ENCODE measurements around the gene ZSCAN2.

DNA sequence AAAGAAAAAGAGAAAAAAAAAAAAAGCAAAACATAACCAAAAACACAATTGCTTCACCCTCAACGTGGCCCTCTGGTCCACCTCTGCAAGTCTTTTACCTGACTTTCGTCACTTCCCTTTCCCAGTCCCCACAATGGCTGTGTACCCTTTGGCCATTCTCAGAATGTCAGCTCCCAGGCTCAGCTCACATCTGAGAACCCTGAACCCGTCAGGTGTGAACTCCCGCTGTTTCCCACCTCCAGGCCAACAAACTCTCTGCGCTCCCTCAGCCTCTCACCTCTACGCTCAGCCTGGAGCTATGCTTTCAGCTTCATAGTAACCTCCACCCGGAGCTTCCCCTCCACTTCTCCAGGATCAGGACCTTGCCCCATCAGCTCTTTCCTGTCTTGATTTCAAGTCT, 23.6 kb downstream of the ZSCAN2 start:
- TF ChIP-seq, protein P1, sequence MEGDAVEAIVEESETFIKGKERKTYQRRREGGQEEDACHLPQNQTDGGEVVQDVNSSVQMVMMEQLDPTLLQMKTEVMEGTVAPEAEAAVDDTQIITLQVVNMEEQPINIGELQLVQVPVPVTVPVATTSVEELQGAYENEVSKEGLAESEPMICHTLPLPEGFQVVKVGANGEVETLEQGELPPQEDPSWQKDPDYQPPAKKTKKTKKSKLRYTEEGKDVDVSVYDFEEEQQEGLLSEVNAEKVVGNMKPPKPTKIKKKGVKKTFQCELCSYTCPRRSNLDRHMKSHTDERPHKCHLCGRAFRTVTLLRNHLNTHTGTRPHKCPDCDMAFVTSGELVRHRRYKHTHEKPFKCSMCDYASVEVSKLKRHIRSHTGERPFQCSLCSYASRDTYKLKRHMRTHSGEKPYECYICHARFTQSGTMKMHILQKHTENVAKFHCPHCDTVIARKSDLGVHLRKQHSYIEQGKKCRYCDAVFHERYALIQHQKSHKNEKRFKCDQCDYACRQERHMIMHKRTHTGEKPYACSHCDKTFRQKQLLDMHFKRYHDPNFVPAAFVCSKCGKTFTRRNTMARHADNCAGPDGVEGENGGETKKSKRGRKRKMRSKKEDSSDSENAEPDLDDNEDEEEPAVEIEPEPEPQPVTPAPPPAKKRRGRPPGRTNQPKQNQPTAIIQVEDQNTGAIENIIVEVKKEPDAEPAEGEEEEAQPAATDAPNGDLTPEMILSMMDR (IDR thresholded peaks at IDR 0.05; ENCODE audit: low read length) = no peak
- TF ChIP-seq EZH2phosphoT487 (IDR thresholded peaks at IDR 0.05; ENCODE audit: low read length) = no peak
- TF ChIP-seq EZH2 (optimal IDR thresholded peaks at IDR 0.05; ENCODE audit: low read depth, low read length) = no peak

Data from MM.1S (cell line).